ELR (cell line): Measurements from ENCODE around the gene MYO3B.

Experiments
- DNase-seq: peaks from one replicate; pipeline ENCODE4 v3.0.0-alpha.2; 2015; ENCODE audit warnings: low read depth

The MYO3B gene

DNA sequence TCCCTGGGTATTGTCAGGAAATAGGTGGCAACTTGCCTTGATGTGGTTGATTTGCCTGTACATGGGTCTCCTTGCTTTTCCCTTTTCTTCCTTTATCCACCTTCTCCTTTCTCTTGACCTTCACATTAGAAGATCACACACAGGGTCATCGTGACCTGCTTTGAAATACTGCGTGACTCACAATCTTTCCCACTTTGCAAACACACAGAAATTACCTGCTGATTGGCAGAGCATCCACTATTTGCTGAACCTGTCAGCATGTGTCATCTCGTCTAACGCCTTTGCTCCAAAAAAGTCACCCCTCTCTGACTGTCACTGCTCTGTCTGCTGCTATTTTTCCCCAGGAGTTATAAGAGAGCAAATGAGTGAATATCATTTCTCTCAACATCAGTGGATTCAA, 60.8 kb downstream of the MYO3B start:
- DNase-seq, result no peak

DNA sequence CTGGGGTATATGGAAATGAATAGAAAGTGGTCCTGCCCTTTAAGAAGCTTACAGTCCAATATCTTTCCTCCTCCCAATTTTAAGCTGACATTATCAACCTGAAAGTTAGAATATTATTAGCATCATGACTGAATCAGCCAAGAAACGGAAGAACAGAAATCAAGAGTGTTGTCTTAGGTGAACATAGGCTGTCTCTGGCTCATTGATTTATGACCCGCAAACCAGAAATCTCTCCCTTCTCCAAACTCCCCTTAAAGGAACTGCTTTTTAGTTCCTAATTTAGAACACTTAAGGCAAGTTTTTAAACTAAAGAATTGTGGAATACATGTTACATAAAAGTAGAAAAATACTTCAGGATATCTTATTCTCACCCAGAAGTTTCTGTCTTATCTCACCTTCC, 62.7 kb downstream of the MYO3B start:
- DNase-seq, result no peak

- DNase-seq, result no peak
Observed at GRCh38 chr2:170241756-170242155, 63.8 kb downstream of the MYO3B start.

- no peak for DNase-seq
Observed at GRCh38 chr2:170243118-170243837, 65.3 kb downstream of the MYO3B start.

GRCh38 chr2:170243898-170244297, 66.0 kb downstream of the MYO3B start:
- DNase-seq, result no peak

DNA sequence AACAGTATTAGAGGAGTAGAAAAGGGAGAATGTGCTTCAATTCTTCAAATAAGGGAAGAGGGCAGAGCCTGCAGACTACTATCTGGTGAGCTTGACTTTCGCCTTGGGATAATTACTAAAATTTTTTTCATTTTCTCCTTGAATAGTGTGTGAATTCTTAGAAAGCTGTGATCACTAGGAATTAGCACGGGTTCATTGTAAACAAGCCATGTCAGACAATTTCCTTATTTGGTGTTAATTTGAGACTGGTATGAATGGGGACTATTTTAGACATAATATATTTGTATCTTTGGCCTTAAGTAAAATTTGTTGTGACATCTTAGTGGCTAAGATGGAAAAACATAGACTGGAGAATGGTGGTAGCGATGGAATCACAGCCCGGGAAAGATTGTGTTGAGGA, 66.6 kb downstream of the MYO3B start:
- DNase-seq, result no peak

DNA sequence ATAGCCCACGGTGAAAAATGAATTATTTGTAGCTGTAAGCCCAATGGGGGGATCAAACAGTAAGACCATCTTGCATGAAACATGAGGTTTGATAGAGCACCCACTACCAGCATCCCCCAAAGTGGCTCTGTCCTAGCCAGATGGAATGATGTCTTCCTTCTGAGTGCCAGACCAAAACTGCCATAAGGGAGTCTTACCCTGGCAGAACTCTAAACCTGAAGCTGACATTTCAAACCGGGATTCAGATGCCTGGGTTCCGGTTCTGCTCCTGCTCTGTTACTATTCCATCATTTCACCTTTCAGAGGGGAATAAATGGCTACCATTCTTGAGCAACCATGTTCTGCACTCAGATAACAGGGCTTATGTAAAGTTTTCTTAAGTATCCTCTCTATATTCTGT, 67.4 kb downstream of the MYO3B start:
- DNase-seq, result no peak

DNA sequence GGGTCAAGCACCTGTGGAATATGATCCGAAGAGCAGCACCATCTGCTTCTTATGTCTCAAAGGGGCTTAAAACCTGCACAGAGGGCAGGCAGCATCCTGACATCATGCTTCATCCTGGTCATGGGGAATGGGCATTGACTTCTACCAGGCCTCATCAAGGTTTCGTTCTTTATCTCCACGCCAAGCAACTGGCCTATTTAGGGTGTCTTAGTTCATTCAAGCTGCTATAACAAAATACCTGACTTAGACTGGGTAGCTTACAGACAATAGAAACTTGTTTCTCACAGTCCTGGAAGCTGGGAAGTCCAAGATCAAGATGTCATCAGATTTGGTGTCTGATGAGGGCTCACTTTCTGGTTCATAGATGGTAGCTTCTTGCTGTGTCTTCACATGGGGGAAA, 69.4 kb downstream of the MYO3B start:
- no peak for DNase-seq

DNA sequence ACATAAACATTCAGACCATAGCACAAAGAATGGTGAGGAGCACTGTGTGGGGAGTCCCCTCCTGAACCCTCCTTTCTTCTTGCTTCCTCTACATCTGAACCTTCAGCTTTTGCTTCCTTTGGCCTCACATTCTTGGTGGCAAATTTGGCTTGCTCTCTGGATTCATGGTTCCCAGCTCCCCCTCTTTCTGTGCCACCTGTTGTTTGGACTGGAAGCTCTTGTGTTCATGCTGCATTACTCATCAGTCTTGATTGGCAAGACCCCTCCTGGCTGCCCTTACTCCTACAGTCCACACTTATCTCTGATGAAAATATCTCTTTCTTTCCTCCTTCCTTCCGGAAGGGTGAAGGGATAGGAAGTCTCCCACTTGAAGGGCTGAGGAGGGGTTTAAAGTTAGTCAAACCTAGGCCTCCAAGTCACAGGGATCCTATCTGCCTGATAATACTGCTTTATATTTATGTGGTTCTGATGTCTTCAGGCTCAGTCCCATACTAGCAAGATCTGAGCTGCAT, 70.0 kb downstream of the MYO3B start:
- DNase-seq, result no peak

- DNase-seq, result no peak
Observed at GRCh38 chr2:170248574-170249393, 70.8 kb downstream of the MYO3B start.

GRCh38 chr2:170249761-170250160, 71.8 kb downstream of the MYO3B start:
- DNase-seq, result no peak

- DNase-seq, result no peak
Observed at GRCh38 chr2:170250584-170250983, 72.6 kb downstream of the MYO3B start.

GRCh38 chr2:170252414-170252813, 74.5 kb downstream of the MYO3B start:
- no peak for DNase-seq

DNA sequence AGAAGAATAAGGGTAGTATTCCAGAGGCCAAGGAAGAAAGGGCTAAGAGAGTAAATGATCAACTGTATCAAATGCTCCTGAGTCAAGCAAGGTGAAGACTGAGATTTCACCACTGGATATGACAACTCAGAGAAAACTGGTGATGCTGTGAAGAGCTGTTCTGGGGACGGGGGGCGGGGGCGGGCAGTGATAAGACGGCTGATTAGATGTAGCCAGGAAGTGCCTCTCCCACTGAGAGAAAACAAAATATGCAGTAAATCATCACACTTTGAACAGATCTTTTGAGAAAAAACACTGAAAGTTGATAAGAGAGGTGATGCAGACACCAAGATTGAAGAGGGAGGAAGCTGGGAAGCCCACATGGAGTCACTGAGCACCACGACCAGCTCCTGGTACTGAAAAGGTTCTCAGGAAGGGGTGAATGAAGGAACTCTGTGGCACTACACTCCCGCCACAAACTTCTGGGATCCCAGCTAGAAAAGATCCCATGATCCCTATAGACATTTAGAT, 75.8 kb downstream of the MYO3B start:
- DNase-seq, result no peak

- DNase-seq, result no peak
Observed at GRCh38 chr2:170254293-170254732, 76.4 kb downstream of the MYO3B start.

DNA sequence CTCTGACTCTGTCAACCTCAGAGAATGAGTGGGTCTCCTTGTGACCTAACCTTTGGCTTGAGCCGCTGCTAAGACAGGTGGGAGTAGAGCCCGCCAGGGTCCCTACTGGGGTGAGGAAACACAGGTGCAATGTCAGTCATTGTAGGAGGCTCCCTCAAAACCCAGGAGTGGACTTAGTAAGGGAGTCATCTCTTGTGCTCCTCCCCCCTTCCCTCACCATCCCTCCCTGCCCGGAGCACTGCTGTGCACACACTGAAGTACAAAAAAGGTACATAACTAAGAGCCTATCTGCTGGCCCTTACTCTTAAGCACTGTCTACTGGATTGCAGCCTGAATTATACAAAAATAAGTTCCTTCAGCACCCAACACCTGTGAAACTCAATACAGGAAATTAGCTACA, 77.2 kb downstream of the MYO3B start:
- no peak for DNase-seq

DNA sequence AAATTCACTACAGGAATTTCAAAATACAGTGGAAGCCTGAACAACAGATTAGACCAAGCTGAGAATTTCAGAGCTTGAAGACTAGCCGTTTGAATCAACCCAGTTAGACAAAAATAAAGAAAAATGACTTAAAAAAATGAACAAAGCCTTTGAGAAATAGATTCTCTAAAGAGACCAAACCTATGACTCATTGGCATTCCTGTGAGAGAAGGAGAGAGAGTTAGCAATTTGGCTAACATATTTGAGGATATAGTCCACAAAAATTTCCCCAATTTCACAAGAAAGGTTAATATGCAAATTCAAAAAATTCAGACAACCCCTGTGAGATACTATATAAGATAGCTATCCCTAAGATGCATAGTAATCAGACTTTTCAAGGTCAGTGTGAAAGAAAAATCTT, 78.0 kb downstream of the MYO3B start:
- peak; percentile 65 for DNase-seq

DNA sequence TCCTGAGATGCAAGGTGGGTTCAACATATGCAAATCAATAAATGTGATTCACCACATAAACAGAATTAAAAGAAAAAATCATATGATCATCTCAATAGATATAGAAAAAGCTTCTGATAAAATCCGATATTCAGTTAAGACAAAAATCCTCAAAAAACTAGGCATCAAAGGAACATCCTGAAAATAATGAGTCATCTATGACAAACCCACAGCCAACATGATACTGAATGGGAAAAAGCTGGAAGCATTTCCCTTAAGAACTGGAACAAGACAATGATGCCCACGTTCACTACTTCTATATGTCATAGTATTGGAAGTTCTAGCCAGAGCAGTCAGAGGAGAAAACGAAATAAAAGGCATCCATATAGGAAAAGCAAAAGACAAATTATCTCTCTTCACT, 80.4 kb downstream of the MYO3B start:
- peak; percentile 38 for DNase-seq

- no peak for DNase-seq
Observed at GRCh38 chr2:170260188-170260587, 82.2 kb downstream of the MYO3B start.

DNA sequence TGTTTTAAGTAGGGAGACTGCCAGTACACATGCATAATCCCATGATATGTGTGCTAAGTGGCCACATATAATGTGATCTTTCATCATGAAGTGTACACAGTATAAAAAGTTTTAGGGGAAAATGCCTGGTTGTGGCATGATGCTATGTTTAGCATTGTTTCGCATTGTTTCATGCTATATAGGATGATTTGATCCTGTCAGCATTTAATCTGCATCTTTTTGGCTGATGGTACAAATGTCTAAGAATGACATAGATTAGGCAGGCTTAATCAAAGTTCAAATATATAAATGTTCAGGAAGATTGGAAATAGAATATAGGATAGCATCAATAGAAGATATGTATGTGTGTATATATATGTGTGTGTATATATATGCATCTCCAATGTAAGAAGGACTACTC, 83.6 kb downstream of the MYO3B start:
- DNase-seq, result no peak

DNA sequence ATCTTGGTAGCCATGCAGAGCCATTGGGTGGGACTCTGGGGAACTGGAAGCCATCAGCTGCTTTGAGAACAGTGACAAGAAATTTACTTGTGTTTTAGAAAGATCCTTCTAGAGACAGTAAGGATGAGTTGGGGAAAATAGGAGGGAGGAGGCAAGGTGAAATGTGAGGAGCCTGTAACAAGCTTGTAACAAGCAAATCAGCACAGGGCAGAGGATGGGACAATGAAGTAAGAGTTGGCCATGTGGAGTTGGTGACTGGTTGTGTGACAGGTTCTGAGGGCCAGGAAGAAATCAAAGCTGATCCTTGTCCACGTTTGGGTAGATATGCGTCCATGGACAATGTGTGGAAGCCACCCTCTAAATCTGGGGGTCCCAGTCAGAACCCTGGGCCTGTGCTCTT, 84.4 kb downstream of the MYO3B start:
- DNase-seq, result no peak

- no peak for DNase-seq
Observed at GRCh38 chr2:170262806-170263205, 84.9 kb downstream of the MYO3B start.
